VCaP (cell line): ENCODE results near the gene PNPLA3.

ENCODE experiments used
- H3K27ac ChIP-seq: fragments of 450-650 bp; 2 replicates; pipeline ENCODE4 v1.5.1; 2017
- CTCF ChIP-seq: fragments of 450-650 bp; conservative IDR thresholded peaks from 2 replicates; pipeline ENCODE4 v1.5.1; 2017; ENCODE audit warnings: mild to moderate bottlenecking, moderate library complexity

The PNPLA3 gene

GRCh38 chr22:43919106-43919973 is 4.3 kb upstream of the PNPLA3 start:
- H3K27ac ChIP-seq = no peak overlapping the region

GRCh38 chr22:43921370-43921769 is 2.2 kb upstream of the PNPLA3 start:
- TF ChIP-seq CTCF = no peak
- no peak overlapping the region for H3K27ac ChIP-seq

More at GRCh38 chr22:43919106-43919973, 4.3 kb upstream of the PNPLA3 start:
- TF ChIP-seq CTCF = no peak

DNA sequence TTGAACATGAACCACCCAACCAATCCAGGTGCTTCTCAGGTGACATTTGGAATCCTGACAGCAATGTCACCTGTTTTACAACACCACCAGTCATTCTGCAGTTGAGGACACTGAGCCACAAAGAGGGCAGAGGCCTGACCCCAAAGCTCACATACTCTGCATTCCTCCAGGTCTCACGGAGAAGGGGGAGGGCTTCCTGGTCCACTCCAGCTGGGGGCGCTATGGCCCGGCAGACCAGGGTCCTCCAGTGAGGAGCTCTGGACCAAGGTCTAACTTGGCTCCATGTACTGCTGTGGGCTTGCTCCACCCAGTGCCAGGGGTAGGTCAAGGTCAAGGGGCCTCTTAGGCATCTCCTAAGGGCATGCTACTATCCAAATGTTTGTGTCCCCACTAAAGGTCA is 1.5 kb upstream of the PNPLA3 start:
- TF ChIP-seq CTCF = no peak
- no peak overlapping the region for H3K27ac ChIP-seq

GRCh38 chr22:43923191-43923590 is 414 bp upstream of the PNPLA3 start:
- peak overlapping the region; percentile 56; the same call in 1 of the 2 replicates for H3K27ac ChIP-seq

GRCh38 chr22:43924877-43925276 is 1.3 kb downstream of the PNPLA3 start:
- no peak for TF ChIP-seq CTCF

More at GRCh38 chr22:43923191-43923590, 414 bp upstream of the PNPLA3 start:
- TF ChIP-seq CTCF = no peak

GRCh38 chr22:43925433-43926348 is 2.1 kb downstream of the PNPLA3 start:
- TF ChIP-seq CTCF = no peak
- H3K27ac ChIP-seq = peak overlapping the region; percentile 18; the same call in 1 of the 2 replicates

More at GRCh38 chr22:43924877-43925276, 1.3 kb downstream of the PNPLA3 start:
- no peak overlapping the region for H3K27ac ChIP-seq

- TF ChIP-seq CTCF = no peak
- H3K27ac ChIP-seq = peak overlapping the region; percentile 18; the same call in 1 of the 2 replicates
These were observed 2.7 kb downstream of the PNPLA3 start for GRCh38 chr22:43926349-43926710.
